DND-41 (cell line): ENCODE measurements around the gene ERC1.
"Not testable (repeated sequence)": the region's sequence is repeated elsewhere in the genome, so short reads cannot be mapped to it uniquely, and the experiment has no call there.

Experiments
- EZH2 ChIP-seq: IDR thresholded peaks from 3 replicates; pipeline ENCODE4 v1.6.1; 2012; ENCODE audit warnings: borderline replicate concordance, low read depth, mild to moderate bottlenecking, moderate library complexity, low read length, inconsistent platforms; ENCODE audit not compliant: severe bottlenecking
- TF ChIP-seq, protein P1 (sequence below): IDR thresholded peaks from 2 replicates; pipeline ENCODE4 v1.5.1; 2012; ENCODE audit warnings: borderline replicate concordance, low read length, moderate library complexity, mild to moderate bottlenecking; ENCODE audit not compliant: poor library complexity, severe bottlenecking; ENCODE audit errors: extremely low read depth

DNA sequence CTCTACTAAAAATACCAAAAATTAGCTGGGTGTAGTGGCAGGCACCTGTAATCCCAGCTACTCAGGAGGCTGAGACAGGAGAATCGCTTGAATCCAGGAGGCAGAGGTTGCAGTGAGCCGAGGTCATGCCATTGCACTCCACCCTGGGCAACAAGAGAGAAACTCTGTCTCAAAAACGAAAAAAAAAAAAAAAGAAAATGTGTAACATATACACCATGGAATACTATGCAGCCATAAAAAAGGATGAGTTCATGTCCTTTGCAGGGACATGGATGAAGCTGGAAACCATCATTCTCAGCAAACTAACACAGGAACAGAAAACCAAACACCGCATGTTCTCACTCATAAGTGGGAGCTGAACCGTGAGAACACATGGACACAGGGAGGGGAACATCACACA, 326.0 kb downstream of the ERC1 start:
- TF ChIP-seq, protein P1, sequence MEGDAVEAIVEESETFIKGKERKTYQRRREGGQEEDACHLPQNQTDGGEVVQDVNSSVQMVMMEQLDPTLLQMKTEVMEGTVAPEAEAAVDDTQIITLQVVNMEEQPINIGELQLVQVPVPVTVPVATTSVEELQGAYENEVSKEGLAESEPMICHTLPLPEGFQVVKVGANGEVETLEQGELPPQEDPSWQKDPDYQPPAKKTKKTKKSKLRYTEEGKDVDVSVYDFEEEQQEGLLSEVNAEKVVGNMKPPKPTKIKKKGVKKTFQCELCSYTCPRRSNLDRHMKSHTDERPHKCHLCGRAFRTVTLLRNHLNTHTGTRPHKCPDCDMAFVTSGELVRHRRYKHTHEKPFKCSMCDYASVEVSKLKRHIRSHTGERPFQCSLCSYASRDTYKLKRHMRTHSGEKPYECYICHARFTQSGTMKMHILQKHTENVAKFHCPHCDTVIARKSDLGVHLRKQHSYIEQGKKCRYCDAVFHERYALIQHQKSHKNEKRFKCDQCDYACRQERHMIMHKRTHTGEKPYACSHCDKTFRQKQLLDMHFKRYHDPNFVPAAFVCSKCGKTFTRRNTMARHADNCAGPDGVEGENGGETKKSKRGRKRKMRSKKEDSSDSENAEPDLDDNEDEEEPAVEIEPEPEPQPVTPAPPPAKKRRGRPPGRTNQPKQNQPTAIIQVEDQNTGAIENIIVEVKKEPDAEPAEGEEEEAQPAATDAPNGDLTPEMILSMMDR, result not testable (repeated sequence)
- TF ChIP-seq EZH2, result not testable (repeated sequence)
